Measurements from ENCODE around the gene BTBD10.

- no peak for TF ChIP-seq EZH2 (IDR thresholded peaks at IDR 0.05; ENCODE audit: low read length, unreplicated experiment)
- TF ChIP-seq CTCF (conservative IDR thresholded peaks at IDR 0.05; ENCODE audit: low read depth, low read length): no peak
Measured at GRCh38 chr11:13438291-13438690, 24.7 kb downstream of the BTBD10 start.

Data from PC-3 (cell line).